NCI-H526 (cell line): ENCODE results near the gene CNNM3.

Source experiments
- DNase-seq, 2 experiments: peaks; one replicate each; lab custom pipeline; 2025; lab: John Stamatoyannopoulos, UW

The CNNM3 gene

GRCh38 chr2:96863575-96864342 lies 47.7 kb downstream of the CNNM3 start:
- DNase-seq, result no peak

- no peak for DNase-seq
Observed at GRCh38 chr2:96864343-96865091, 48.4 kb downstream of the CNNM3 start.

GRCh38 chr2:96865654-96866053 lies 49.6 kb downstream of the CNNM3 start:
- DNase-seq, result no peak

GRCh38 chr2:96866149-96866548 lies 50.1 kb downstream of the CNNM3 start:
- no peak for DNase-seq

- DNase-seq, result no peak
Observed at GRCh38 chr2:96866586-96866985, 50.5 kb downstream of the CNNM3 start.

- DNase-seq, result no peak
Observed at GRCh38 chr2:96866986-96867755, 51.1 kb downstream of the CNNM3 start.

- peak in 1 of 2 experiments; percentile 18 for DNase-seq
Observed at GRCh38 chr2:96867756-96868554, 51.9 kb downstream of the CNNM3 start.

- peak; percentile 43 to 89 for DNase-seq
Observed at GRCh38 chr2:96868555-96869280, 52.6 kb downstream of the CNNM3 start.

- peak in 1 of 2 experiments; percentile 71 for DNase-seq
Observed at GRCh38 chr2:96869281-96869821, 53.3 kb downstream of the CNNM3 start.

- peak in 1 of 2 experiments; percentile 71 for DNase-seq
Observed at GRCh38 chr2:96869822-96870625, 54.0 kb downstream of the CNNM3 start, which contains the start of gene SEMA4C. Gene SEMA4C, minus strand, starts transcription at chr2:96870080. Its CDS starts 2,194 bp downstream, at chr2:96867886.

- DNase-seq, result peak in 1 of 2 experiments; percentile 34
Observed at GRCh38 chr2:96870626-96871255, 54.7 kb downstream of the CNNM3 start.

GRCh38 chr2:96872591-96873349 lies 56.7 kb downstream of the CNNM3 start:
- no peak for DNase-seq

- no peak for DNase-seq
Observed at GRCh38 chr2:96873651-96874096, 57.6 kb downstream of the CNNM3 start.

- no peak for DNase-seq
Observed at GRCh38 chr2:96874198-96874831, 58.2 kb downstream of the CNNM3 start.

GRCh38 chr2:96875498-96876268 lies 59.6 kb downstream of the CNNM3 start:
- no peak for DNase-seq

GRCh38 chr2:96876269-96877041 lies 60.4 kb downstream of the CNNM3 start:
- no peak for DNase-seq
